ENCODE data around the gene RHAG. TPM values are rescaled to one million over a fixed set of nuclear protein-coding genes. Genes with fewer than 3 reads are reported as not detected.

Gene RHAG
- total and polyA plus RNA-seq, 4 donors = not detected

GRCh38 chr6:49564552-49564951 lies 72.1 kb downstream of the RHAG start:
- H3K27me3 ChIP-seq (ENCODE audit: control insufficient read depth in 1 of 2, insufficient read depth in 2 of 2, low read length in 1 of 2) = peaks cover 0 to 1% of the 10 kb centered on the region in 2 donors
- H3K36me3 ChIP-seq (ENCODE audit: control insufficient read depth in 1 of 2, insufficient read depth in 2 of 2, low read length in 1 of 2) = no peaks in the 10 kb centered on the region
- intact Hi-C loops (cut with DNase I) = no loop called here
- H3K4me3 ChIP-seq (ENCODE audit: low read length in 2 of 2) = no peak overlapping the region
- DNase-seq (no peak), ATAC-seq (ENCODE audit: low FRiP score) (no peak)
- H3K4me1 ChIP-seq (ENCODE audit: control insufficient read depth in 1 of 2, insufficient read depth in 2 of 2, low read length in 2 of 2) = no peaks in the 10 kb centered on the region
- no peaks in the 10 kb centered on the region for H3K9me3 ChIP-seq (ENCODE audit: control insufficient read depth, low read length)
- WGBS, 2 donors = 67 to 70% methylated on average over 1 of the region's 1 CpG
- no peak overlapping the region for H3K27ac ChIP-seq (ENCODE audit: low read depth in 1 of 2, low read length in 2 of 2)

GRCh38 chr6:49563006-49563886 lies 73.4 kb downstream of the RHAG start:
- ATAC-seq (ENCODE audit: low FRiP score) (no peak), DNase-seq (no peak)
- H3K27me3 ChIP-seq (ENCODE audit: control insufficient read depth in 1 of 2, insufficient read depth in 2 of 2, low read length in 1 of 2) = peaks cover 0 to 1% of the 10 kb centered on the region in 2 donors
- H3K9me3 ChIP-seq (ENCODE audit: control insufficient read depth, low read length) = no peaks in the 10 kb centered on the region
- no peaks in the 10 kb centered on the region for H3K4me1 ChIP-seq (ENCODE audit: control insufficient read depth in 1 of 2, insufficient read depth in 2 of 2, low read length in 2 of 2)
- intact Hi-C loops (cut with DNase I) = no loop called here
- no peak overlapping the region for H3K4me3 ChIP-seq (ENCODE audit: low read length in 2 of 2)
- WGBS, 2 donors = 33 to 50% methylated on average over 5 of the region's 5 CpGs
- H3K36me3 ChIP-seq (ENCODE audit: control insufficient read depth in 1 of 2, insufficient read depth in 2 of 2, low read length in 1 of 2) = no peaks in the 10 kb centered on the region
- H3K27ac ChIP-seq (ENCODE audit: low read depth in 1 of 2, low read length in 2 of 2) = no peak overlapping the region

GRCh38 chr6:49558238-49558637 lies 78.4 kb downstream of the RHAG start:
- Histone ChIP-seq H3K36me3 (ENCODE audit: control insufficient read depth in 1 of 2, insufficient read depth in 2 of 2, low read length in 1 of 2) (no peaks in the 10 kb centered on the region), H3K4me1 (ENCODE audit: control insufficient read depth in 1 of 2, insufficient read depth in 2 of 2, low read length in 2 of 2) (no peaks in the 10 kb centered on the region), H3K4me3 (ENCODE audit: low read length in 2 of 2) (no peak overlapping the region), H3K9me3 (ENCODE audit: control insufficient read depth, low read length) (no peaks in the 10 kb centered on the region), H3K27me3 (ENCODE audit: control insufficient read depth in 1 of 2, insufficient read depth in 2 of 2, low read length in 1 of 2) (peaks cover 0 to 1% of the 10 kb centered on the region in 2 donors), H3K27ac (ENCODE audit: low read depth in 1 of 2, low read length in 2 of 2) (no peak overlapping the region)
- ATAC-seq (ENCODE audit: low FRiP score) (no peak), DNase-seq (no peak)
- intact Hi-C loops (cut with DNase I) = no loop called here

- H3K27me3 ChIP-seq (ENCODE audit: control insufficient read depth in 1 of 2, insufficient read depth in 2 of 2, low read length in 1 of 2) = peaks cover 0 to 1% of the 10 kb centered on the region in 2 donors
- no peak overlapping the region for H3K4me3 ChIP-seq (ENCODE audit: low read length in 2 of 2)
- no peaks in the 10 kb centered on the region for H3K36me3 ChIP-seq (ENCODE audit: control insufficient read depth in 1 of 2, insufficient read depth in 2 of 2, low read length in 1 of 2)
- intact Hi-C loops (cut with DNase I) = no loop called here
- no peak for ATAC-seq (ENCODE audit: low FRiP score)
- H3K9me3 ChIP-seq (ENCODE audit: control insufficient read depth, low read length) = no peaks in the 10 kb centered on the region
- H3K27ac ChIP-seq (ENCODE audit: low read depth in 1 of 2, low read length in 2 of 2) = no peak overlapping the region
- no peaks in the 10 kb centered on the region for H3K4me1 ChIP-seq (ENCODE audit: control insufficient read depth in 1 of 2, insufficient read depth in 2 of 2, low read length in 2 of 2)
- WGBS, 2 donors = 86 to 88% methylated on average over 3 of the region's 3 CpGs
- DNase-seq = no peak
Observed at GRCh38 chr6:49557177-49557576, 79.5 kb downstream of the RHAG start.

- no peaks in the 10 kb centered on the region for H3K4me1 ChIP-seq (ENCODE audit: control insufficient read depth in 1 of 2, insufficient read depth in 2 of 2, low read length in 2 of 2)
- ATAC-seq (ENCODE audit: low FRiP score) (no peak), DNase-seq (no peak)
- no peaks in the 10 kb centered on the region for H3K9me3 ChIP-seq (ENCODE audit: control insufficient read depth, low read length)
- peaks cover 0 to 1% of the 10 kb centered on the region in 2 donors for H3K27me3 ChIP-seq (ENCODE audit: control insufficient read depth in 1 of 2, insufficient read depth in 2 of 2, low read length in 1 of 2)
- intact Hi-C loops (cut with DNase I) = no loop called here
- H3K4me3 ChIP-seq (ENCODE audit: low read length in 2 of 2) = no peak overlapping the region
- no peak overlapping the region for H3K27ac ChIP-seq (ENCODE audit: low read depth in 1 of 2, low read length in 2 of 2)
- no peaks in the 10 kb centered on the region for H3K36me3 ChIP-seq (ENCODE audit: control insufficient read depth in 1 of 2, insufficient read depth in 2 of 2, low read length in 1 of 2)
Observed at GRCh38 chr6:49556429-49556837, 80.2 kb downstream of the RHAG start.

- Histone ChIP-seq H3K27ac (ENCODE audit: low read depth in 1 of 2, low read length in 2 of 2) (no peak overlapping the region), H3K4me3 (ENCODE audit: low read length in 2 of 2) (no peak overlapping the region), H3K4me1 (ENCODE audit: control insufficient read depth in 1 of 2, insufficient read depth in 2 of 2, low read length in 2 of 2) (no peaks in the 10 kb centered on the region), H3K9me3 (ENCODE audit: control insufficient read depth, low read length) (no peaks in the 10 kb centered on the region), H3K27me3 (ENCODE audit: control insufficient read depth in 1 of 2, insufficient read depth in 2 of 2, low read length in 1 of 2) (peaks cover 0 to 1% of the 10 kb centered on the region in 2 donors), H3K36me3 (ENCODE audit: control insufficient read depth in 1 of 2, insufficient read depth in 2 of 2, low read length in 1 of 2) (no peaks in the 10 kb centered on the region)
- DNase-seq (no peak), ATAC-seq (ENCODE audit: low FRiP score) (no peak)
- 72% methylated on average over 4 of the region's 4 CpGs for WGBS, 2 donors
- intact Hi-C loops (cut with DNase I) = no loop called here
Observed at GRCh38 chr6:49555951-49556350, 80.7 kb downstream of the RHAG start.

Other genes starting within 250 kb of the RHAG start
- 10 to 100 TPM; 20.7 to 24.2 TPM for gene MMUT, start 173.6 kb downstream of the RHAG start, total RNA-seq
- 10 to 100 TPM; 13.3 to 18.7 TPM for gene MMUT, start 173.6 kb downstream of the RHAG start, polyA plus RNA-seq
- gene CENPQ, start 173.5 kb downstream of the RHAG start, total RNA-seq = 1 to 10 TPM; 3.8 to 4.2 TPM
- gene CENPQ, start 173.5 kb downstream of the RHAG start, polyA plus RNA-seq = 1 to 10 TPM; 5.5 to 7.8 TPM
- not detected for gene GLYATL3, start 136.9 kb downstream of the RHAG start, total RNA-seq
- not detected for gene GLYATL3, start 136.9 kb downstream of the RHAG start, polyA plus RNA-seq
- 1 to 10 TPM; 1.6 to 9.6 TPM for gene C6orf141, start 86.2 kb downstream of the RHAG start, total RNA-seq
- gene C6orf141, start 86.2 kb downstream of the RHAG start, polyA plus RNA-seq = not detected
- gene CRISP2, start 76.7 kb upstream of the RHAG start, total RNA-seq = not detected
- gene CRISP2, start 76.7 kb upstream of the RHAG start, polyA plus RNA-seq = not detected
- not detected for gene CRISP3, start 107.5 kb upstream of the RHAG start, total RNA-seq
- gene CRISP3, start 107.5 kb upstream of the RHAG start, polyA plus RNA-seq = under 1 TPM in 1 of 2 donors, not detected in 1; 0.05 TPM
- gene PGK2, start 150.4 kb upstream of the RHAG start, total RNA-seq = not detected
- gene PGK2, start 150.4 kb upstream of the RHAG start, polyA plus RNA-seq = not detected
- gene CRISP1, start 229.7 kb upstream of the RHAG start, total RNA-seq = not detected
- not detected for gene CRISP1, start 229.7 kb upstream of the RHAG start, polyA plus RNA-seq

All from aorta (tissue), 5 donors.